ENCODE results near the gene INAFM2. TPM values are rescaled to one million over a fixed set of nuclear protein-coding genes. Genes with fewer than 3 reads are reported as not detected.

Gene INAFM2
- total and polyA plus RNA-seq, 2 donors (not counting 1 experiment from before 2014, with no cell fraction given) = 8.9 to 11.0 TPM

DNA sequence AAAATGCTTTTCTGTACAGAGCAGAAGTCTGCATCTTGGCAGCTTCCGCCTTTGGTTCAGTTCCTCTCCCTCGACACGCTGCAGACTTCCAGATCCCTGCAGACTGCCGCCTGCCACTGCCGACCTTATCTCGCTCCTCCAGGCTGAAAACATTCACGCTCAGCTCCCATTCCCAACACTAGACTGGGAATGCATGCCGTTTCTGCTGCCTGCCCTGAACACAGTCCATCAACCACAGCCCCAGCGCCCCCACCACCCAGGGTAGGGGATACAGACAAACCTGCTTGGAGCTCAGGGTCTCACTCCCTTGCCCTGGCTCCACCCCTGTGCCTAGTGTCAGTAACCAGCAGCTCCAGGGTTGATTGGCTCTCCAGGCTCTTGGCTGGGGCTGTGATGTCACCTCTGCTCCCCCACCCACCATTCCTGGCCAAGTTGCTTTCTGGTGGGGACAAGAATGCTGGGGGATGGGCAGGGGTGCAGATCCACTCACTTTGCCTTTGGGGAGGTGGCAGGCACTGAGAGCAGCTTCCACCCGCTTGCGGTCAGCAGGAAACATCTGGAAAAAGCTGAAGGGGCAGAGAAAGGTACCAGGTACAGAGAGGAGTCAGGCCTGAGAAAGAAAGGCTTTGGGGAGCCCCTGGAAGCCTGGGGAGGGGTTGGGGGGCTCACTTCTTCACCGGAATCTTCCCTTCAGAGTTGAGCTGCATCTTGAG, 21.9 kb upstream of the INAFM2 start:
- Histone ChIP-seq H4K20me1 (ENCODE audit: control insufficient read depth, extremely low read depth, insufficient read depth, low read length) (no peaks in the 10 kb centered on the region), H3K4me1 (ENCODE audit: control insufficient read depth, extremely low read depth, insufficient read depth, low read length) (no peaks in the 10 kb centered on the region), H3K9me3 (ENCODE audit: control insufficient read depth, insufficient read depth, low read depth, low read length) (no peaks in the 10 kb centered on the region), H3K27ac (ENCODE audit: insufficient read depth, low read length) (no peak overlapping the region), H3K36me3 (ENCODE audit: control insufficient read depth, insufficient read depth, low read length) (no peaks in the 10 kb centered on the region), H2AFZ (ENCODE audit: low read length) (no peak overlapping the region), H3K4me3 (replicated peaks in 1 of 4; ENCODE audit: control extremely low read depth in 1 of 4, insufficient read depth in 1 of 4, low read depth in 3 of 4, low read length in 4 of 4) (no peak overlapping the region), H3K79me2 (ENCODE audit: control insufficient read depth, insufficient read depth, low read length) (no peaks in the 10 kb centered on the region), H3K27me3 (ENCODE audit: control insufficient read depth, insufficient read depth, low read length) (peaks cover 22% of the 10 kb centered on the region), H3K4me2 (ENCODE audit: extremely low read depth, insufficient read depth, low read length) (no peak overlapping the region), H3K9ac (ENCODE audit: insufficient read depth, low read length) (no peak overlapping the region)
- TF ChIP-seq EZH2 (IDR thresholded peaks at IDR 0.05; ENCODE audit: low read length, missing control alignments) (no peak), CTCF (conservative IDR thresholded peaks at IDR 0.05 in 1 of 2, IDR thresholded peaks at IDR 0.05 in 1 of 2; ENCODE audit: low read depth in 1 of 2, low read length in 2 of 2) (no peak)
- no peak for DNase-seq (ENCODE audit: low read depth in 2 of 2)

- TF ChIP-seq EZH2 (IDR thresholded peaks at IDR 0.05; ENCODE audit: low read length, missing control alignments) = no peak
- no peak for TF ChIP-seq CTCF (conservative IDR thresholded peaks at IDR 0.05 in 1 of 2, IDR thresholded peaks at IDR 0.05 in 1 of 2; ENCODE audit: low read depth in 1 of 2, low read length in 2 of 2)
- no peaks in the 10 kb centered on the region for H3K36me3 ChIP-seq (ENCODE audit: control insufficient read depth, insufficient read depth, low read length)
- H2AFZ ChIP-seq (ENCODE audit: low read length) = no peak overlapping the region
- H3K4me2 ChIP-seq (ENCODE audit: extremely low read depth, insufficient read depth, low read length) = no peak overlapping the region
- H3K79me2 ChIP-seq (ENCODE audit: control insufficient read depth, insufficient read depth, low read length) = no peaks in the 10 kb centered on the region
- H3K27me3 ChIP-seq (ENCODE audit: control insufficient read depth, insufficient read depth, low read length) = peaks cover 23% of the 10 kb centered on the region
- H3K4me1 ChIP-seq (ENCODE audit: control insufficient read depth, extremely low read depth, insufficient read depth, low read length) = no peaks in the 10 kb centered on the region
- no peak overlapping the region for H3K4me3 ChIP-seq (replicated peaks in 1 of 4; ENCODE audit: control extremely low read depth in 1 of 4, insufficient read depth in 1 of 4, low read depth in 3 of 4, low read length in 4 of 4)
- no peak overlapping the region for H3K27ac ChIP-seq (ENCODE audit: insufficient read depth, low read length)
- H3K9me3 ChIP-seq (ENCODE audit: control insufficient read depth, insufficient read depth, low read depth, low read length) = no peaks in the 10 kb centered on the region
- H3K9ac ChIP-seq (ENCODE audit: insufficient read depth, low read length) = no peak overlapping the region
- DNase-seq (ENCODE audit: low read depth in 2 of 2) = no peak
- no peaks in the 10 kb centered on the region for H4K20me1 ChIP-seq (ENCODE audit: control insufficient read depth, extremely low read depth, insufficient read depth, low read length)
Observed at GRCh38 chr15:40302288-40302886, 21.1 kb upstream of the INAFM2 start.

- H3K27ac ChIP-seq (ENCODE audit: insufficient read depth, low read length) = no peak overlapping the region
- no peak overlapping the region for H2AFZ ChIP-seq (ENCODE audit: low read length)
- TF ChIP-seq CTCF (conservative IDR thresholded peaks at IDR 0.05 in 1 of 2, IDR thresholded peaks at IDR 0.05 in 1 of 2; ENCODE audit: low read depth in 1 of 2, low read length in 2 of 2) (no peak), EZH2 (IDR thresholded peaks at IDR 0.05; ENCODE audit: low read length, missing control alignments) (no peak)
- H3K9ac ChIP-seq (ENCODE audit: insufficient read depth, low read length) = no peak overlapping the region
- H3K9me3 ChIP-seq (ENCODE audit: control insufficient read depth, insufficient read depth, low read depth, low read length) = no peaks in the 10 kb centered on the region
- H3K36me3 ChIP-seq (ENCODE audit: control insufficient read depth, insufficient read depth, low read length) = no peaks in the 10 kb centered on the region
- DNase-seq (ENCODE audit: low read depth in 2 of 2) = no peak
- H3K4me3 ChIP-seq (replicated peaks in 1 of 4; ENCODE audit: control extremely low read depth in 1 of 4, insufficient read depth in 1 of 4, low read depth in 3 of 4, low read length in 4 of 4) = no peak overlapping the region
- H3K27me3 ChIP-seq (ENCODE audit: control insufficient read depth, insufficient read depth, low read length) = peaks cover 21% of the 10 kb centered on the region
- no peaks in the 10 kb centered on the region for H3K4me1 ChIP-seq (ENCODE audit: control insufficient read depth, extremely low read depth, insufficient read depth, low read length)
- no peak overlapping the region for H3K4me2 ChIP-seq (ENCODE audit: extremely low read depth, insufficient read depth, low read length)
- no peaks in the 10 kb centered on the region for H3K79me2 ChIP-seq (ENCODE audit: control insufficient read depth, insufficient read depth, low read length)
- no peaks in the 10 kb centered on the region for H4K20me1 ChIP-seq (ENCODE audit: control insufficient read depth, extremely low read depth, insufficient read depth, low read length)
Observed at GRCh38 chr15:40302981-40303380, 20.5 kb upstream of the INAFM2 start.
